Measurements from ENCODE around the gene LRFN5.

The LRFN5 gene

GRCh38 chr14:41782511-41782910 lies 175.8 kb downstream of the LRFN5 start:
- Histone ChIP-seq H3K4me3 (ENCODE audit: low read depth, low read length) (no peak overlapping the region), H3K36me3 (no peaks in the 10 kb centered on the region), H3K27me3 (no peaks in the 10 kb centered on the region), H3K4me1 (no peaks in the 10 kb centered on the region), H3K9me3 (no peaks in the 10 kb centered on the region)
- TF ChIP-seq CTCF (IDR thresholded peaks at IDR 0.05; ENCODE audit: low read depth, low read length): no peak
- DNase-seq: no peak

- Histone ChIP-seq H3K4me3 (ENCODE audit: low read depth, low read length) (no peak overlapping the region), H3K4me1 (no peaks in the 10 kb centered on the region), H3K27me3 (no peaks in the 10 kb centered on the region), H3K9me3 (no peaks in the 10 kb centered on the region), H3K36me3 (no peaks in the 10 kb centered on the region)
- no peak for TF ChIP-seq CTCF (IDR thresholded peaks at IDR 0.05; ENCODE audit: low read depth, low read length)
- no peak for DNase-seq
Observed at GRCh38 chr14:41783403-41783802, 176.7 kb downstream of the LRFN5 start.

- no peaks in the 10 kb centered on the region for H3K27me3 ChIP-seq
- H3K9me3 ChIP-seq: no peaks in the 10 kb centered on the region
- H3K36me3 ChIP-seq: no peaks in the 10 kb centered on the region
- no peak for TF ChIP-seq CTCF (IDR thresholded peaks at IDR 0.05; ENCODE audit: low read depth, low read length)
- no peak for DNase-seq
- H3K4me1 ChIP-seq: no peaks in the 10 kb centered on the region
- no peak overlapping the region for H3K4me3 ChIP-seq (ENCODE audit: low read depth, low read length)
Observed at GRCh38 chr14:41785696-41786095, 179.0 kb downstream of the LRFN5 start.

GRCh38 chr14:41799817-41800216 lies 193.1 kb downstream of the LRFN5 start:
- no peaks in the 10 kb centered on the region; the same call in 1 of the 2 replicates for H3K9me3 ChIP-seq
- H3K4me1 ChIP-seq: no peaks in the 10 kb centered on the region
- H3K4me3 ChIP-seq (ENCODE audit: low read depth, low read length): no peak overlapping the region
- no peaks in the 10 kb centered on the region for H3K27me3 ChIP-seq
- no peak for TF ChIP-seq CTCF (IDR thresholded peaks at IDR 0.05; ENCODE audit: low read depth, low read length)
- DNase-seq: no peak
- no peaks in the 10 kb centered on the region for H3K36me3 ChIP-seq

GRCh38 chr14:41805633-41806032 lies 199.0 kb downstream of the LRFN5 start:
- Histone ChIP-seq H3K36me3 (no peaks in the 10 kb centered on the region), H3K9me3 (no peaks in the 10 kb centered on the region; the same call in 1 of the 2 replicates), H3K4me1 (no peaks in the 10 kb centered on the region), H3K27me3 (no peaks in the 10 kb centered on the region), H3K4me3 (ENCODE audit: low read depth, low read length) (no peak overlapping the region)
- TF ChIP-seq CTCF (IDR thresholded peaks at IDR 0.05; ENCODE audit: low read depth, low read length): no peak
- no peak for DNase-seq

GRCh38 chr14:41806366-41806975 lies 199.8 kb downstream of the LRFN5 start:
- TF ChIP-seq CTCF (IDR thresholded peaks at IDR 0.05; ENCODE audit: low read depth, low read length): no peak
- no peak for DNase-seq
- no peaks in the 10 kb centered on the region for H3K27me3 ChIP-seq

More at GRCh38 chr14:41806366-41806975, 199.8 kb downstream of the LRFN5 start:
- H3K36me3 ChIP-seq: no peaks in the 10 kb centered on the region
- H3K4me3 ChIP-seq (ENCODE audit: low read depth, low read length): no peak overlapping the region
- H3K4me1 ChIP-seq: no peaks in the 10 kb centered on the region
- H3K9me3 ChIP-seq: no peaks in the 10 kb centered on the region; the same call in 1 of the 2 replicates
